Measurements from ENCODE around the gene DDTL.
"Not testable (repeated sequence)": the region's sequence is repeated elsewhere in the genome, so short reads cannot be mapped to it uniquely, and the experiment has no call there.

DNA sequence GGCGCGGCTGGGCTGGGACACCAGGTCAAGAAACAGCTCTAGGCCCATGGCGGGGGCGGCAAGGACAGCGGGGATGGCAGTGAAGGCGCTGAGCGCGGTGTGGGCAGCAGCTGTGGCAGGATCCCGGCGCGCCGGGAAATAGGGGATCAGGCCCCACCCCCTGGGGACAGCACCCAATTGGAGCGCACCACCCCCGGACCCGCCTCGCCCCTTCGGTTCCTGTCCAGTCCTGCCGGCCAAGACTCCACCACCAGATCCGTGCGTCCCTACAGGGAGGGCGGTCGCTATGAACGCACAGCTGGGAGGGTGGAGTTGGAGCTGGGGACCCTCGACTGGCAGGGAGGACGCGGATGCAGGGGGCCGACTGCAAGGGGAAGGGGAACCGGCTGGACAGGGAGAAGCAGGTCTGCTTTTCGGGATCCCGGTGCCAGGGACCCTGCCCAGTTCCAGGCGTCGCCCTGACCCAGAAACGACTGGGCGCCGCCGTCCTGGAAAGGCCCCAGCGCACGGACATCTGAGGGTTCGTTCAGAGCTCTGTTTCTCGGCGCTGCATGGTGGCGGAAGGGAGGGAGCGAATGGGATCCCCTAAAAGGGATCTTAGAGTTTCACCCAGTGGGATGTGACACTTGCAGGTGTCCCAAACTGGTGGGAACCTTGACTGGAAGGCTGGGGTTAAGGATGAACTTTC, 5.5 kb upstream of the DDTL start, which contains the start of gene GSTT2B:
- not testable (repeated sequence) for TF ChIP-seq CTCF (IDR thresholded peaks at IDR 0.05; ENCODE audit: low read depth, low read length, missing input control); JUND (IDR thresholded peaks at IDR 0.05); TAF1 (conservative IDR thresholded peaks at IDR 0.05); SP1 (IDR thresholded peaks at IDR 0.05); RAD21 (IDR thresholded peaks at IDR 0.05); GABPA (IDR thresholded peaks at IDR 0.05 in 1 of 2, conservative IDR thresholded peaks at IDR 0.05 in 1 of 2); ATF3 (IDR thresholded peaks at IDR 0.05)
- TF ChIP-seq, protein P1, sequence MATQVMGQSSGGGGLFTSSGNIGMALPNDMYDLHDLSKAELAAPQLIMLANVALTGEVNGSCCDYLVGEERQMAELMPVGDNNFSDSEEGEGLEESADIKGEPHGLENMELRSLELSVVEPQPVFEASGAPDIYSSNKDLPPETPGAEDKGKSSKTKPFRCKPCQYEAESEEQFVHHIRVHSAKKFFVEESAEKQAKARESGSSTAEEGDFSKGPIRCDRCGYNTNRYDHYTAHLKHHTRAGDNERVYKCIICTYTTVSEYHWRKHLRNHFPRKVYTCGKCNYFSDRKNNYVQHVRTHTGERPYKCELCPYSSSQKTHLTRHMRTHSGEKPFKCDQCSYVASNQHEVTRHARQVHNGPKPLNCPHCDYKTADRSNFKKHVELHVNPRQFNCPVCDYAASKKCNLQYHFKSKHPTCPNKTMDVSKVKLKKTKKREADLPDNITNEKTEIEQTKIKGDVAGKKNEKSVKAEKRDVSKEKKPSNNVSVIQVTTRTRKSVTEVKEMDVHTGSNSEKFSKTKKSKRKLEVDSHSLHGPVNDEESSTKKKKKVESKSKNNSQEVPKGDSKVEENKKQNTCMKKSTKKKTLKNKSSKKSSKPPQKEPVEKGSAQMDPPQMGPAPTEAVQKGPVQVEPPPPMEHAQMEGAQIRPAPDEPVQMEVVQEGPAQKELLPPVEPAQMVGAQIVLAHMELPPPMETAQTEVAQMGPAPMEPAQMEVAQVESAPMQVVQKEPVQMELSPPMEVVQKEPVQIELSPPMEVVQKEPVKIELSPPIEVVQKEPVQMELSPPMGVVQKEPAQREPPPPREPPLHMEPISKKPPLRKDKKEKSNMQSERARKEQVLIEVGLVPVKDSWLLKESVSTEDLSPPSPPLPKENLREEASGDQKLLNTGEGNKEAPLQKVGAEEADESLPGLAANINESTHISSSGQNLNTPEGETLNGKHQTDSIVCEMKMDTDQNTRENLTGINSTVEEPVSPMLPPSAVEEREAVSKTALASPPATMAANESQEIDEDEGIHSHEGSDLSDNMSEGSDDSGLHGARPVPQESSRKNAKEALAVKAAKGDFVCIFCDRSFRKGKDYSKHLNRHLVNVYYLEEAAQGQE (IDR thresholded peaks at IDR 0.05) = not testable (repeated sequence)

Data from liver (tissue), 3 donors.